OCI-LY3 (cell line): Measurements from ENCODE around the gene FAM107B.

ENCODE experiments used
- H2AFZ ChIP-seq: fragments of 200-600, 300-600 bp; shearing (Covaris generic); 2 replicates; pipeline ENCODE4 v1.6.0; 2014; ENCODE audit warnings: antibody characterized with exemption, low read depth, low read length
- H3K27ac ChIP-seq: fragments of 200-600, 300-600 bp; sonication (generic); 2 replicates; pipeline ENCODE4 v1.5.1; 2014; ENCODE audit warnings: mild to moderate bottlenecking, low read length, moderate library complexity, mixed read lengths
- H3K27me3 ChIP-seq: fragments of 200-600, 300-600 bp; sonication (generic); 2 replicates; pipeline ENCODE4 v1.6.1; 2014; ENCODE audit warnings: low read depth, low read length, mixed read lengths
- H3K36me3 ChIP-seq: fragments of 200-600, 300-600 bp; sonication (generic); replicated peaks from 2 replicates; pipeline ENCODE3; 2014; ENCODE audit warnings: low read depth, low read length, mixed read lengths
- H3K4me1 ChIP-seq: fragments of 300-600, 200-600 bp; sonication (generic); 2 replicates; pipeline ENCODE4 v1.6.1; 2014; ENCODE audit warnings: low read length, mixed read lengths
- H3K4me2 ChIP-seq: fragments of 200-600, 300-600 bp; sonication (generic); 2 replicates; pipeline ENCODE4 v1.6.1; 2014; ENCODE audit warnings: low read length, mixed read lengths
- H3K4me3 ChIP-seq: fragments of 300-600, 200-600 bp; sonication (generic); 2 replicates; pipeline ENCODE4 v1.5.1; 2014; ENCODE audit warnings: antibody characterized with exemption, mild to moderate bottlenecking, low read length, moderate library complexity
- H3K79me2 ChIP-seq: fragments of 300-600, 200-600 bp; shearing (Covaris generic); 2 replicates; pipeline ENCODE4 v1.6.1; 2014; ENCODE audit warnings: mild to moderate bottlenecking, low read length, mixed read lengths
- H3K9ac ChIP-seq: fragments of 300-600, 200-600 bp; shearing (Covaris generic); 2 replicates; pipeline ENCODE4 v1.6.0; 2014; ENCODE audit warnings: mild to moderate bottlenecking, low read length, moderate library complexity
- H3K9me3 ChIP-seq: fragments of 200-600, 300-600 bp; shearing (Covaris generic); 2 replicates; pipeline ENCODE4 v1.6.1; 2014; ENCODE audit warnings: low read length, mixed read lengths; ENCODE audit not compliant: insufficient read depth
- H4K20me1 ChIP-seq: fragments of 200-600, 300-600 bp; sonication (generic); 2 replicates; pipeline ENCODE4 v1.6.1; 2016; ENCODE audit warnings: low read length, mixed read lengths; ENCODE audit not compliant: insufficient read depth
- CTCF ChIP-seq: fragments of 200-600, 300-600 bp; sonication (generic); IDR thresholded peaks from 2 replicates; pipeline ENCODE4 v1.5.1; 2014; ENCODE audit warnings: antibody characterized with exemption, low read length, low read depth
- EZH2phosphoT487 ChIP-seq: fragments of 200-600 bp; shearing (Covaris generic); IDR thresholded peaks from 2 replicates; pipeline ENCODE4 v1.6.1; 2018; ENCODE audit warnings: antibody characterized with exemption, mixed run types, low read depth

FAM107B gene

GRCh38 chr10:14526326-14526725 is 248.4 kb downstream of the FAM107B start:
- Histone ChIP-seq H3K9ac (no peak overlapping the region), H3K4me3 (no peak overlapping the region), H3K4me2 (no peak overlapping the region), H3K9me3 (no peaks in the 10 kb centered on the region), H4K20me1 (peaks cover 38% of the 10 kb centered on the region), H3K36me3 (peaks cover 32% of the 10 kb centered on the region), H2AFZ (no peak overlapping the region), H3K27me3 (no peaks in the 10 kb centered on the region), H3K4me1 (no peaks in the 10 kb centered on the region), H3K27ac (no peak overlapping the region), H3K79me2 (peaks cover 61% of the 10 kb centered on the region)
- no peak for TF ChIP-seq EZH2phosphoT487
- TF ChIP-seq CTCF, result no peak

GRCh38 chr10:14524691-14525324 is 249.9 kb downstream of the FAM107B start:
- H3K27me3 ChIP-seq, result no peaks in the 10 kb centered on the region
- no peak overlapping the region for H3K27ac ChIP-seq
- H3K9me3 ChIP-seq, result no peaks in the 10 kb centered on the region
- H3K9ac ChIP-seq, result no peak overlapping the region
- H3K4me1 ChIP-seq, result no peaks in the 10 kb centered on the region
- H3K4me2 ChIP-seq, result no peak overlapping the region
- TF ChIP-seq CTCF, result no peak
- no peak for TF ChIP-seq EZH2phosphoT487
- no peak overlapping the region for H3K4me3 ChIP-seq
- peaks cover 48% of the 10 kb centered on the region for H3K79me2 ChIP-seq
- H2AFZ ChIP-seq, result no peak overlapping the region
- H3K36me3 ChIP-seq, result peaks cover 41% of the 10 kb centered on the region
- H4K20me1 ChIP-seq, result peaks cover 29% of the 10 kb centered on the region; the same call in 1 of the 2 replicates

- H3K9me3 ChIP-seq, result no peaks in the 10 kb centered on the region
- no peaks in the 10 kb centered on the region for H3K4me1 ChIP-seq
- H3K9ac ChIP-seq, result no peak overlapping the region
- no peak overlapping the region for H3K4me3 ChIP-seq
- H3K36me3 ChIP-seq, result peaks cover 41% of the 10 kb centered on the region
- no peak overlapping the region for H3K27ac ChIP-seq
- no peak overlapping the region for H3K4me2 ChIP-seq
- TF ChIP-seq EZH2phosphoT487 (no peak), CTCF (no peak)
- no peak overlapping the region for H2AFZ ChIP-seq
- peaks cover 32% of the 10 kb centered on the region; the same call in 1 of the 2 replicates for H4K20me1 ChIP-seq
- peaks cover 35% of the 10 kb centered on the region for H3K79me2 ChIP-seq
- no peaks in the 10 kb centered on the region for H3K27me3 ChIP-seq
These were observed 251.4 kb downstream of the FAM107B start for GRCh38 chr10:14523286-14523685.

- no peak overlapping the region for H3K27ac ChIP-seq
- H4K20me1 ChIP-seq, result peaks cover 16% of the 10 kb centered on the region; the same call in 1 of the 2 replicates
- H3K4me3 ChIP-seq, result no peak overlapping the region
- peaks cover 45% of the 10 kb centered on the region for H3K36me3 ChIP-seq
- H3K9me3 ChIP-seq, result no peaks in the 10 kb centered on the region
- no peak overlapping the region for H3K4me2 ChIP-seq
- H3K79me2 ChIP-seq, result peaks cover 13% of the 10 kb centered on the region
- no peak overlapping the region for H2AFZ ChIP-seq
- no peaks in the 10 kb centered on the region for H3K4me1 ChIP-seq
- TF ChIP-seq CTCF, result no peak
- TF ChIP-seq EZH2phosphoT487, result no peak
- no peak overlapping the region for H3K9ac ChIP-seq
- H3K27me3 ChIP-seq, result no peaks in the 10 kb centered on the region
These were observed 254.9 kb downstream of the FAM107B start for GRCh38 chr10:14519785-14520184.
